UCSD-AML1 (cell line): Measurements from ENCODE around the gene CREB5.
"Not testable (repeated sequence)": the region's sequence is repeated elsewhere in the genome, so short reads cannot be mapped to it uniquely, and the experiment has no call there.

Experiments
- DNase-seq: peaks from one replicate; lab custom pipeline; 2025; ENCODE audit not compliant: unreplicated experiment; lab: John Stamatoyannopoulos, UW

CREB5 gene

DNA sequence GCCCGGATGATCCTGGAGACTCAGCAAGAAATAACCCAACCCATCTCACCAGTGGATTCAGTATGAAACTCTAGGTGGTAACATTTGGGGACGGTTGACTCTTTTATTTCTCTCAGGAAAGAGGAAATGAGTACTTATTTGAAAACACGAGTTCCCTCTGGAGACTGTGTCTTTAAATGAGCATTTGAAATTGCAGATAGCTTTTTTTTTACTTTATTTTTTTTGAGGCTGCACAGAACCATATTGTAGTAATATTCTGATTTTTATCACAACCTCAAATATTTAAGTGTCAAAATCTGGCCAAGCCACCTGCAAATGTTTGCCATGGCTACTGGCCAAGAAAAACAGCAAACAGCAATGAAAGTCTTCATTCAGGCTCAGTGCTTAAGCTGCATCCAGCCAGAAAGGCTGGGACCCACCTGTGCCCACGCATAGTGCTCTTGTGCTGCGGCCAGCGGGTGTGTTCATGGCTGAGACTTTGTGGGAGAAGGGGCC is 160.8 kb downstream of the CREB5 start:
- no peak for DNase-seq

GRCh38 chr7:28573651-28574301 is 161.5 kb downstream of the CREB5 start:
- no peak for DNase-seq

DNA sequence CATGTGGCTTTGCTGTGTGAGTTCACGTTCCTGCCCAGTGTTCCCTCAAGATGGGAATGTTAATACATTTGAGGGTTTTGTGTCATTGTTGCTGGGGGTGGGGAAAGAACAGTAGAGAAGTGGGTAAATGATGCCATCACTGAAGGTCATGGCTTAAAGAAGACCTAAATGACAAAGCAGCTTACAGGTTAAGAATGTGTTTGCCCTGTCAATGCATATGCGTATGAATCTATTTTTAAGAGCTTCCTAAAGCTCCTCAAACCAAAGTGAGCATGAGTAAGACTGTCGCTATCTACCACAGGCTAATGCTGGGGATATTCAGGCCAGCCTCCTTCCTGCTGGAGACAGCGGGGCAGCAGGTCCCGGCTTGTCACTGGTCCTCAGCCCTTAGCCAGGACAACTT is 162.9 kb downstream of the CREB5 start:
- no peak for DNase-seq

- no peak for DNase-seq
These were observed 164.3 kb downstream of the CREB5 start for GRCh38 chr7:28576656-28577055.

DNA sequence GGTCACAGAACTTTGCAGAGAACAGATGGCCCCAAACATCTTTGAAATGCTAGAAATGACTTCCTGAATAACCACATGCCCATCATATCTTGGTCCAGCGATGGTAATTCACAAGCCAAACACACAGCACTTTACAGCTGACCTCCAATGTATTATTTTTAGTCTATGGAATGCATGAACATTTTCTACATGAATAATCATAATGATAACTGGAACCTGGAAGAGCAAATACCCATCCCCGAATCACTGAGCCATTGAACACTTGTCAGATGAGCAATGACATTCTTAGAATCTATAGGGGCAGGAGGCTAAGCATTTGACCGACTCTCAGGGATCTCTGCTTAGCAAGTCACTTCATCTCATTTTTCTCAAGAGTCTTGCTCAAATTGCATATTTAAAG is 167.3 kb downstream of the CREB5 start:
- no peak for DNase-seq

- no peak for DNase-seq
These were observed 168.3 kb downstream of the CREB5 start for GRCh38 chr7:28580665-28581064.

- DNase-seq: no peak
These were observed 169.0 kb downstream of the CREB5 start for GRCh38 chr7:28581351-28581750.

GRCh38 chr7:28582226-28582625 is 169.9 kb downstream of the CREB5 start:
- DNase-seq: no peak

- no peak for DNase-seq
These were observed 171.9 kb downstream of the CREB5 start for GRCh38 chr7:28584235-28584634.

- DNase-seq: no peak
These were observed 174.4 kb downstream of the CREB5 start for GRCh38 chr7:28586736-28587135.

DNA sequence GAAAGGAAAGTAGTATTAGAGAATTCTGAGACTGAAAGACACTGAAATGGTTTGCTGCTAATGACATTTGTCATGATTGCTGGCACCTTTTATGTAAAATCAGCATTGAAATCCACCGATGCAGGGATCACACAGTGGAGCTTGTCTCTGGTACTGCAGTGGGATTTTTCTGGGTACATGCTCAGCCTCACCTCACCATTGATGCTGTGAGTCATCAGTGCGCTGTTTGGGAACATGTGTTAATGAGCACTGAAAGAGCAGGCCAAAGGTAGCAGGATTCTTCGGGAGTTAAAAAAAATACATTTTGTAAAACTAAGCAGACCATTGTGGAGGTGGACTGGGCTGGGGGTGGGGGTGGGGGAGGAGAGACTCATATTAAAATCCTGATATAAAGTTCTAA is 174.9 kb downstream of the CREB5 start:
- no peak for DNase-seq

GRCh38 chr7:28588602-28589001 is 176.3 kb downstream of the CREB5 start:
- no peak for DNase-seq

GRCh38 chr7:28591041-28591674 is 178.8 kb downstream of the CREB5 start:
- DNase-seq: no peak

GRCh38 chr7:28591725-28592349 is 179.5 kb downstream of the CREB5 start:
- DNase-seq: no peak

DNA sequence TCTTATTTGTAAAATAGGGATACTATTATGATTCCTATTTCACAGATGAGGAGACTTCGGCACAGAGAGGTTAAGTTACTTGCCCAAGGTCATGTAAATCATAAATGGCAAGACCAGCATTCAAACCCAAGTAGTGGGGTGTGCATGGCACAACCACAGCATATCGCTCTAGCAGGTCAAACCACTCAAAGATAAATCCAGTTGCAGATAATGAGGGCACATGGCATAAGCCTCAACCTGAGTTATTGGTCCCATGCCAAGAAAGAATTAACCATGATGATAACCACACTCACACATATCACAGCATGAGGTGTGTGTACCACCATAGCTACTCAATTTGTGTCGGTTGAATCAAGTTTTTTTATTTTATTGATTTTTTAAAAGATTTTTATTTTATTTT is 180.5 kb downstream of the CREB5 start:
- no peak for DNase-seq

DNA sequence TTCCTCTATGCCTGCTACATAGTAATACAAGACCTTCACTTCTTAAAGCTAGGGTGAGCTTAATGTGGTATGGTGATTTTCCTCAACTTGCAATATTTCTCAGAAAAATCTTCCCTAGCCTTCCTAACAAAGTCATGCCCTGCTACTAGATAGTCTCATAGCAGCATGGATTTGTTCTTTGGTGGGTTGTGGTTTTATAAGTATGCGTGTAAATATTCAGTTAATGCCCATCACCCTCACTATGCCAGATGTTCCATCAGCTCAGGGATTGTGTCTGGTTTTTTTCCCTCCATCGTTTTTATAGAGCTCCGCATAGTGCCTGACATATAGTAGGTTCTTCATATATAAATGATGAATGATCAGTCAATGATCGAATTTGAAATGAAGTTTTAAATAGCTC is 182.8 kb downstream of the CREB5 start:
- no peak for DNase-seq

DNA sequence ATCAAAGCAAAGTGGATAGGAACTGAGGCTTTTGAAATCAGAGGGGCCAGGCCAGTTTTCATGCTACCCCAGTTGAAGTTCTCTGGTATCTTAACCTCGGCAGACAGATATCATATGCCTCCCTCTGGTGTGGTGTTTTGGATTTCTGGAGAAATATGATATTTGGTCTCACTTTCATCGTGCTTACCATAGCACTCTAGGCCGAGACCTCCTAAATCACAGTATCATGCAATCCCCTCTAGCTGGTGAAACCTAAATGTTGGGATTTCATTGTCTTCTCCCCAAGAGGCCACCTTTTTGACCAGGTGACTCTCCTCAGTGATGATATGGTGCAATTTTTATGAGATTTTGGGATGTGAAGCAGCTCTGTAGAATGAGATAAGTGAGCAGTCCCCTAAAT is 183.5 kb downstream of the CREB5 start:
- DNase-seq: no peak

DNA sequence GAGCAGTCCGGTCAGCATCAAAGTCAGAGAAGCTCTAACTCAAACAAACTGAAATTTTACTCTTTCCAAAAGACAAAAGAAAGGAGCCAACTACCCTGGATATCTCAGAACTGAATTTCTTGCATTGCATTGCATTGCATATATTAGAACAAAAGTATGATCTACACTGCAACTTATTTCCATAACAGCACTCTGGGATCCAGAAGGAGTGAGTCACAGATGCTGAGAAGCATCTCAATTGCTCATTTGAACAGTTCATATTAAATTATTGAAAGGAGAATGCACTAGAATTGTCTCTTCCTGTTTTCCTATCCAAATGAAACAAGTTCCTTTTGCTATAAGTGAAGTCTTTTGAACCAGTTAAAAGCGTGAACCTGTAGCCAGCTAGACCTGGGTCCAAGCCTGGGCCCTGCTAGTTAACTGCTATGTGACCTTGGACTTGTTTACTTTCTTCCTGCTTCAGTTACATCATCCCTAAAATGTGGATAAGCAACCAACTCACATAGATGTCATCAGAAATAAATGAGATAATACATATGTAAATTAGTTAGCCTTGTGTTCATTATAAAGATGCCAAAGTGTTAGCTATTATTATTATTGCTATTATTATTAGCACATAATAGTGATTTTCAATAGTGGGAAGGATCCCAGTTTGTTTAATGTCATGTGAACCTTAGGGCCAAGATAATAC is 184.1 kb downstream of the CREB5 start:
- DNase-seq: no peak

GRCh38 chr7:28597284-28597683 is 185.0 kb downstream of the CREB5 start:
- no peak for DNase-seq

DNA sequence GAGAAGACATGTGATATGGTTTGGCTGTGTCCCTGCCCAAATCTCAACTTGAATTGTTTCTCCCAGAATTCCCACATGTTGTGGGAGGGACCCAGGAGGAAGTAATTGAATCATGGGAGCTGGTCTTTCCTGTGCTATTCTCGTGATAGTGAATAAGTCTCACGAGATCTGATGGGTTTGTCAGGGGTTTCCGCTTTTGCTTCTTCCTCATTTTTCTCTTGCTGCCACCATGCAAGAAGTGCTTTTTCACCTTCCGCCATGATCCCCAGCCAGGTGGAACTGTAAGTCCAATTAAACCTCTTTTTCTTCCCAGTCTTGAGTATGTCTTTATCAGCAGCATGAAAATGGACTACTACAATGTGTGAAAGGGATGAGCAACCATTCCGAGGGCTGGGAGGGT is 185.7 kb downstream of the CREB5 start:
- DNase-seq: not testable (repeated sequence)

GRCh38 chr7:28598586-28598985 is 186.3 kb downstream of the CREB5 start:
- DNase-seq: no peak

DNA sequence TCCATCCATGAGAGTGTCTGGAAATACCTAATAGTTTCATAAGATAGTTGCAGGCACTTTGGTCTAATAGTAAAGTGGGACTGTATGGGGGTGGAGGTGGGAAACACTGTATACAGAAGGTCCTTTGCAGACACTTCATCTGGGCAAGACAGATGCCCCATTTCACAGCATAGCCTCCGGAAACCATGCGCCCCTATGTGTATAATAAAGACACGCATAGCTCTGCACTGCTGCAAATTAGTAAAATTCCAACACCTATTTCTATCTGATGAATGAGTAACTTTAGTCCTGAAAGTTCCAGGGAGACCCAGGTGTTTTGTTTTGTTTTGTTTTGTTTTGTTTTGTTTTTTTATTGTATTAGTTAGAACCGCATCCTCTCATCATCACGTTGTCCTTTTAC is 187.1 kb downstream of the CREB5 start:
- DNase-seq: no peak
